ENCODE data around the gene U2SURP. TPM values are rescaled to one million over a fixed set of nuclear protein-coding genes. Genes with fewer than 3 reads are reported as not detected.
A peak's percentile ranks its signal among the peaks of the same experiment; 100 is the strongest.

U2SURP gene
- total RNA-seq, 2 donors from 2014 or later: 59.4 to 70.2 TPM

GRCh38 chr3:143002083-143002712, 828 bp downstream of the U2SURP start:
- no peaks in the 10 kb centered on the region for H3K4me1 ChIP-seq
- no peaks in the 10 kb centered on the region for H3K36me3 ChIP-seq
- DNase-seq: no peak
- H3K27ac ChIP-seq: peak overlapping the region; percentile 78
- H3K9ac ChIP-seq (ENCODE audit: low read depth in 2 of 2, low read length in 2 of 2): peak overlapping the region; percentile 73 to 88
- TF ChIP-seq CTCF (IDR thresholded peaks at IDR 0.05): no peak
- intact Hi-C loops (cut with DNase I): no loop called here
- H3K9me3 ChIP-seq: no peaks in the 10 kb centered on the region
- H3K27me3 ChIP-seq: no peaks in the 10 kb centered on the region
- peak overlapping the region; percentile 65 for H3K4me3 ChIP-seq

GRCh38 chr3:143002727-143003126, 1.4 kb downstream of the U2SURP start:
- peak overlapping the region in 1 of 2 donors; percentile 73 for H3K9ac ChIP-seq (ENCODE audit: low read depth in 2 of 2, low read length in 2 of 2)
- H3K36me3 ChIP-seq: no peaks in the 10 kb centered on the region
- DNase-seq: no peak
- H3K4me1 ChIP-seq: no peaks in the 10 kb centered on the region
- H3K4me3 ChIP-seq: peak overlapping the region; percentile 65
- no peak for TF ChIP-seq CTCF (IDR thresholded peaks at IDR 0.05)
- H3K9me3 ChIP-seq: no peaks in the 10 kb centered on the region
- intact Hi-C loops (cut with DNase I): no loop called here
- H3K27ac ChIP-seq: no peak overlapping the region
- no peaks in the 10 kb centered on the region for H3K27me3 ChIP-seq

GRCh38 chr3:143004823-143005222, 3.5 kb downstream of the U2SURP start:
- intact Hi-C loops (cut with DNase I): no loop called here
- H3K27me3 ChIP-seq: no peaks in the 10 kb centered on the region
- DNase-seq: no peak
- H3K9me3 ChIP-seq: no peaks in the 10 kb centered on the region
- H3K27ac ChIP-seq: no peak overlapping the region
- no peaks in the 10 kb centered on the region for H3K36me3 ChIP-seq
- H3K9ac ChIP-seq (ENCODE audit: low read depth in 2 of 2, low read length in 2 of 2): no peak overlapping the region
- no peaks in the 10 kb centered on the region for H3K4me1 ChIP-seq
- no peak overlapping the region for H3K4me3 ChIP-seq
- TF ChIP-seq CTCF (IDR thresholded peaks at IDR 0.05): no peak

GRCh38 chr3:143010024-143010423, 8.7 kb downstream of the U2SURP start:
- no peaks in the 10 kb centered on the region for H3K9me3 ChIP-seq
- no peak for DNase-seq
- H3K36me3 ChIP-seq: no peaks in the 10 kb centered on the region
- H3K27ac ChIP-seq: no peak overlapping the region
- intact Hi-C loops (cut with DNase I): no loop called here
- no peaks in the 10 kb centered on the region for H3K27me3 ChIP-seq
- H3K4me1 ChIP-seq: no peaks in the 10 kb centered on the region
- no peak for TF ChIP-seq CTCF (IDR thresholded peaks at IDR 0.05)
- H3K4me3 ChIP-seq: no peak overlapping the region
- no peak overlapping the region for H3K9ac ChIP-seq (ENCODE audit: low read depth in 2 of 2, low read length in 2 of 2)

GRCh38 chr3:143011705-143012104, 10.3 kb downstream of the U2SURP start:
- TF ChIP-seq CTCF (IDR thresholded peaks at IDR 0.05): no peak
- Histone ChIP-seq H3K9ac (ENCODE audit: low read depth in 2 of 2, low read length in 2 of 2) (no peak overlapping the region), H3K27me3 (no peaks in the 10 kb centered on the region), H3K4me3 (no peak overlapping the region), H3K36me3 (no peaks in the 10 kb centered on the region), H3K9me3 (no peaks in the 10 kb centered on the region), H3K27ac (no peak overlapping the region), H3K4me1 (no peaks in the 10 kb centered on the region)
- no peak for DNase-seq
- intact Hi-C loops (cut with DNase I): no loop called here
